Kasumi-1 (cell line): Measurements from ENCODE around the gene CHMP4B.

Experiments
- DNase-seq, 2 experiments: peaks; one replicate each; lab custom pipeline; 2025; lab: John Stamatoyannopoulos, UW

The CHMP4B gene

GRCh38 chr20:33864324-33864963, 53.3 kb downstream of the CHMP4B start:
- no peak for DNase-seq

GRCh38 chr20:33865761-33866370, 54.7 kb downstream of the CHMP4B start:
- DNase-seq: no peak

GRCh38 chr20:33866398-33867100, 55.4 kb downstream of the CHMP4B start:
- no peak for DNase-seq

GRCh38 chr20:33868042-33868441, 56.9 kb downstream of the CHMP4B start:
- no peak for DNase-seq

DNA sequence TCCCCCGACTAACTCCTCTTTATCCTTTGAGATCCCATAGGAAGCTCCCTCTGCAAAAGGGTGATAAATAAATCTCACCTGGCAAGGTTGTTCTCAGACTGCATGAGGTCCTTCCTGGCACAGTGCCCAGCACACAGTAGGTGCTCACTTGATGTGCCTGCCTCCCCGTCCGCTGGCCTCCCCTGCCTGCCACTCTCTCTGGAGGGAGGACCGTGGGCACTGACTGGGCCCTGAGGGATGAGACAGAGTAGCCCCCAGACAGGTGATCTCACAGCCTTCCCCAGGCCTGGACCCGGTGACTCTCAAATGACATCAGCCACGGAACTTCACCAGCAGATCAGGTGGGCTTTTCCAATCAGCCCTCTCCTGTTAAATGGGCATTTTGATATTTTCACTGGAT, 57.4 kb downstream of the CHMP4B start:
- no peak for DNase-seq

GRCh38 chr20:33869283-33869682, 58.1 kb downstream of the CHMP4B start:
- DNase-seq: no peak

GRCh38 chr20:33871362-33871761, 60.2 kb downstream of the CHMP4B start:
- DNase-seq: no peak

- DNase-seq: no peak
Observed at GRCh38 chr20:33874129-33874528, 63.0 kb downstream of the CHMP4B start.

DNA sequence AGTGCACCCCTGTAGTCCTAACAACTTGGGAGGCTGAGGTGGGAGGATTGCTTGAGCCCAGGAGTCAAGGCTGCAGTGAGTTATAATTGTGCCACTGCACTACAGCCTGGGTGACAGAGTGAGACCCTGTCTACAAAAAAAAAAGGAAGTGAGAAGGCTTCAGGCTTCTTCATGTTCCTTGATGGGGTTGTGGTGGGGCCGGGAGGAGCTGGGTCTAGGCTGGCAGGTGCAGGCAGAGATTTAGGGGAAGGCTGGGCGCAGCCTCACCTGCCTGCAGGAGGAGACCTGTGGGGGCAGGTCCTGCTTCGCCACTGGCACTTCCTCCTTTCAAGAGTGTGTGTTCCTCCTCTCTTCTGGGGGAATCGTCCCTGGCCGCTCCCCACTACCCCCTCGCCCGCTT, 63.9 kb downstream of the CHMP4B start:
- DNase-seq: no peak

- DNase-seq: no peak
Observed at GRCh38 chr20:33875534-33876026, 64.4 kb downstream of the CHMP4B start.

GRCh38 chr20:33878583-33878982, 67.4 kb downstream of the CHMP4B start:
- DNase-seq: no peak

DNA sequence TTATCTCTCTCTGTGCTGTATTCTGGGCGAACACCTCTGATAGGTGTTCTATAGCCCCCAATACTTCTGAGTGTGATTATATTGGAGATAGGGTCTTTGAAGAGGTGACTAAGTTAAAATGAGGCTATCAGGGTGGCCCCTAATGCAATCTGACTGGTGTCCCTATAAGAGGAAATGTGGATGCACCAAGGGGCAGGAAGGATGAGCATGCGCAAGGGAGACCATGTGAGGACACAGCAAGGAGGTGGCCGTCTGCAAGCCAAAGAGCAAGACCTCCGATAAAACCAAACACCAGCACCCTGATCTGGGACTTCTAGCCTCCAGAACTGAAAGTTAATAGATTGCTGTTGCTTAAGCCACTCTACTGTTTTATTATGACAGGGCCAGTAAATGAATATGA, 69.2 kb downstream of the CHMP4B start:
- DNase-seq: no peak

- no peak for DNase-seq
Observed at GRCh38 chr20:33881989-33882388, 70.8 kb downstream of the CHMP4B start.

DNA sequence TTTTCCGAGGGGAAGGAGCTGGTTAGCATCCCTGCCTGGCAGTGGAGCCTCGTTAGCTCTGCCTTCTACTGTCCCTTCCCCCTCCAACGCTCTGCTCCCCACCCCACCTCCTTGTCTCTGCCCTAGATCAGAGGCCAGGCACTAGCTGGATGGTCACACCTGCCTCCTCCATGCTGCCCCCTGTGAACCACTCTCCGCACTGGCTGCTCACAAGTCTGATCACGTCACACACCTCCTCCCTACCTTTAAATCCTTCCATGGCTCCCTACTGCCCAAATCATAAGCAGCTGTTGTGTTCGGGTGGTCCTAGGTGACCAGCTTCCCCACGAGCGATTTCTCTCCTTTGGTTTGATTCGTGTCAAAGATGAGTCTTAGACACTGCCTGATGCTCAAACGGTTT, 71.3 kb downstream of the CHMP4B start:
- DNase-seq: no peak

DNA sequence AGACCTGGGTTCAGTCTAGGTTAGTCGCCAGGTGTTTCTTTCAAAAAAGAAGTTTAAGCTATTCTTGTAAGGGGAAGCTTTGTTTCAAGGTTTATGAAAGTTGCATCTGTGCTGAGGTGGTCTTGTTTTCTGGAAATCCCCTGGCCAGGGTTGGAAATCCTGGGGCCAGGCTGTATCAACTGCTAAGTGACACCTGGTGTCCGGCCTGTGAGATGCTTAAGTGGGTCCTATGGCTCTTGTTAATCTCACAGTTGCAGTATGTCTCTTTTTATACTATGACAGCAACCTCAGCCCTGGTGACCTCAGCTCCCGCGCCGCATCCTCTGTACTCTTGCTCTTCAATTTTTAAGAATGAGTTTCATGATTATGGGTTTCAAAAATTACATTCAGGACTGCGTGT, 72.0 kb downstream of the CHMP4B start:
- no peak for DNase-seq

DNA sequence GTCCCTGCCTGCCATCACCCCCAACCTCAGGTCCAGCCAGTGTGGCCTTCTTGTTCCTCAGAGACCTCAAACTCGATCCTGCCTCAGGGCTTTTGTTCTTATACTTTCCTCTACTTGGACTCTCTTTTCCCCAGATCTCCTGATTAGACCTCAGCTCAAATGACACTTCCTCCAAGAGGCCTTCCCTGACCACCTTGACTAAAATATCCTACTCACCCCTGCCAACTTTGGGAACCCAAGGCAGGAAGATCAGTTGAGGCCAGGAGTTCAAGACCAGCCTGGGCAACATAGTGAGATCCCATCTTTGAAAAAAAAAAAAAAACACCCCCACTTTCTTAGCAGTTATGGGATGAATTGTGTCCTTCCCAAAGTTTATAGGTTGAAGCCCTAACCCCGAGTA, 73.5 kb downstream of the CHMP4B start:
- no peak for DNase-seq

DNA sequence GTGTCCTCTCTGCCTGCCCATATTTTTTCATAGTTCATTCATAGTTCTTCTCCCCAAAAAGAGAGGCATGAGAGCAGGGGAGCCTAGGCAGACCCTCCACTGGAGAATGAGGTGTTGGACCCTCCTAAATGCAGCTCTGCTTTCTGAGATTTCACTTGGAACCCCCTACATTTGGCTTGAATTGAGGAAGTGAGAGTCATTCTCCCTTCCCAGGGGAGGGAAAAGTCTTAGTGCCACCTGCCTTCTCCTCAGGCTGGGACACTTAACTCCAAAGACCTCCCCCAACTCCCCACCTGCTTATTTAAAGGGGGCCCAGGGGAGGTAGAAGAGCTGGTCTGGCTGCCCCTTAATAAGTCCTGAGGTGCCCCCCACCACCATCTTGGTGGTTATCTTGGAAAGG, 78.2 kb downstream of the CHMP4B start:
- DNase-seq: no peak

- DNase-seq: no peak
Observed at GRCh38 chr20:33890557-33890956, 79.4 kb downstream of the CHMP4B start.

DNA sequence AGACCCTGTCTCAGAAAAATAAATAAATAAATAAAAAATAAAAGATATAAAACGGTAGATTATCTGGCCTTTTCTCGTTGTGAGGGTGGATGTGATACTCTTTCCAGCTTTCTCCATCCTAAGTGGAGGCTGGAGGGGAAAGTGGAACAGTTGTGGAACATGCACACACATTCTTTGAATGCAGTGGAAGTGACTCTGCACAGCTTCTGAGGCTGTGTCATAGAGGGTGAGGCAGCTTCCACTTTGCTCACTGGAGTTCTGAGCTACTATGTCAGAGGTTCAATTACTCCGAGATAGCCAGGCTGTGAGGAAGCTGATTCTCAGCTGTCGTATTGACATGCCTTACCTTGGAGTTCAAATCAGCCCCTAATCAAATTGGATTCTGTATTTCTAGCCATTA, 82.2 kb downstream of the CHMP4B start:
- DNase-seq: no peak

- DNase-seq: no peak
Observed at GRCh38 chr20:33894798-33895197, 83.7 kb downstream of the CHMP4B start.

DNA sequence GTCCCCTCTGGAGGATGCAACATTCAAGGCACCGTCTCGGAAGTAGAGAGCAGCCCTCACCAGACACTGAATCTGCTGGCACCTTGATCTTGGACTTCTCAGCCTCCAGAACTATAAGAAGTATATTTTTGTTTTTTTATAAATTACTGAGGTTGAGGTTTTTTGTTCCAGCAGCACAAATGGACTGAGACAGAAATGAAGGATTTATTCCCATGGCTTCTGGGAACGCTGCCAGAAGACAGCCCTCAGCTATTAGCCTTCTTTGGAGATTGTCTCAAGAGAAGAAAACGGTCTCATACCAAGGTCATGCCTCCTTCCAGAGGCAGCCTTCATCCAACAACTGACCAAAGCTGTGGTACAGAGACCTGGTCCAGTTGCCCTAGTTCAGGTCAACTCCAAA, 85.4 kb downstream of the CHMP4B start:
- DNase-seq: no peak

- no peak for DNase-seq
Observed at GRCh38 chr20:33897313-33897912, 86.3 kb downstream of the CHMP4B start.

DNA sequence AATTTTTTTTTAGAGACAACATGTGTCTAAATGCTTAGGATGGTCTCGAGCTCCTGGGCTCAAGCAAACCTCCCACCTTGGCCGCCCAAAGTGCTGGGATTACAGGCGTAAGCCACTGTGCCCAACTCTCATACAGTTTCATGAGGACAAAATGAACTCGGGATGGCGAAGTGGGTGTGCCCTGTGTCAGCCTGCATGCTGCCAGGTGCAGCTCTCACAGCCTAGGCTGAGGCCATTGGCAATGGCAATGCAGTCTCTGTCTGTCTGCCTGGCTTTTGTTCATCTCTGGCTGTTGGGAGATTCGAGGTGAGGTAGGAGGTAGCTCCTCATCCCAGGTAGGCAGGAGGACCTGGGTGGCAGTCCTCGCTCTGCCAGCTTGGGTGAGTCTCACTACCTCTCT, 88.0 kb downstream of the CHMP4B start:
- no peak for DNase-seq
